ENCODE data around the gene SNTG2.

DNA sequence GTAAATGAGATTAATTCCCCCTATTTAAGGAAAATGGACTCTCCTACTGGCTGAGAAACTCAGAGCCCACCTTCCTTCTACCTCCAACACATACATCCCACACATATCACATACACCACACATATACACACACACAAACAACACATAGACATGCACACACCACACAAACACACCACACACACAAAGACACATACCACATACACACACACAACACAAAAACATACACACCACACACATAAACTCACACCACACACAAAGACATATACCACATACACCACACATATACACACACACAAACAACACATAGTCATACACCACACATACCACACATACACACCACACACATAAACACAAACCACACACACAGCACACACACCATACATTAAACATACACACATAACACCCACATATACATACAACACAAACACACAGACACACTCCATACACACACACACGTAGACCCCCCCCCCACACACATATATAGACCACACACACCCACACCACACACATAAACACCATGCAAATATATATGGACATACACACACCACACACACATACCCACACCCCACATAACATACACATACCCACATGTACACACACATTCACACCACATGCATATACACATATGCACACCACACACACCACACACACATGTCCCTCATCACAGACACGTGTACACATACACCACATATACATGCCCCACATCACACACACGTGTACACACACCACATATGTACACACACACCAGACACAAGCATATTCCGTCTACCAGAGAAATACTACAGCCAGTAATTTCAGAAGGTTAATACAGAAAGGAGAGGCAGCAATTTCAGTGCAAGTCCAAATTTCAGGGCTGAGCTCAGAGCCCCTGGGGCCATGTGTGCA lies 204.3 kb downstream of the SNTG2 start:
- TF ChIP-seq POLR2A (IDR thresholded peaks at IDR 0.05; ENCODE audit: low read length), result no peak
- TF ChIP-seq GATA1 (IDR thresholded peaks at IDR 0.05; ENCODE audit: low read depth, low read length), result no peak

Measured in erythroblast (primary cell).